Caco-2 (cell line): ENCODE data around the gene OSBPL5. TPM values are rescaled to one million over a fixed set of nuclear protein-coding genes. Genes with fewer than 3 reads are reported as not detected.
A peak's percentile ranks its signal among the peaks of the same experiment; 100 is the strongest.

ENCODE experiments used
- BruUV-seq: library from RNA; stranded (reverse); fragments of 400-500 nt; replicated peaks from 2 replicates; lab custom pipeline; 2021; lab: Mats Ljungman, UMichigan
- CTCF ChIA-PET: fragments of 300-600 bp; sonication (Branson Sonifier 250); formaldehyde crosslinking; loops from one replicate; lab custom pipeline; 2022; ENCODE audit warnings: antibody characterized with exemption; lab: Charles Lee
- POLR2A ChIA-PET: fragments of 300-600 bp; sonication (Branson Sonifier 250); formaldehyde crosslinking; loops from one replicate; lab custom pipeline; 2022; ENCODE audit warnings: antibody characterized with exemption; lab: Charles Lee
- DNase-seq, 2 experiments: peaks; one replicate each; pipeline versions ENCODE4 v3.0.0 to v3.0.0-alpha.2; 2020 to 2022
- H3K27me3 ChIP-seq: replicated peaks from 2 replicates; pipeline ENCODE4 v1.6.0; 2011; ENCODE audit warnings: low read length; ENCODE audit not compliant: control insufficient read depth, insufficient read depth
- H3K36me3 ChIP-seq: 2 replicates; pipeline ENCODE4 v1.5.1; 2011; ENCODE audit warnings: low read length; ENCODE audit not compliant: control insufficient read depth, insufficient read depth
- H3K4me1 ChIP-seq: fragments of 250-450 bp; sonication (Bioruptor Pico); 2 replicates; pipeline ENCODE4 v1.5.1; 2020; ENCODE audit warnings: mild to moderate bottlenecking
- H3K4me3 ChIP-seq: 2 replicates; pipeline ENCODE4 v1.5.1; 2011; ENCODE audit warnings: low read depth, mild to moderate bottlenecking, control low read depth, low read length
- H3K9me3 ChIP-seq: fragments of 250-450 bp; sonication (Bioruptor Pico); 2 replicates; pipeline ENCODE4 v1.5.1; 2020; ENCODE audit warnings: mild to moderate bottlenecking, moderate library complexity
- H3K27ac Mint-ChIP-seq: one replicate; pipeline ENCODE4 v1.8.0; 2022; ENCODE audit warnings: mixed read lengths; ENCODE audit not compliant: unreplicated experiment
- H3K27me3 Mint-ChIP-seq: one replicate; pipeline ENCODE4 v1.8.0; 2022; ENCODE audit warnings: mixed read lengths; ENCODE audit not compliant: insufficient read depth, unreplicated experiment
- H3K36me3 Mint-ChIP-seq: one replicate; pipeline ENCODE4 v1.8.0; 2022; ENCODE audit warnings: mild to moderate bottlenecking, mixed read lengths; ENCODE audit not compliant: insufficient read depth, unreplicated experiment
- H3K4me1 Mint-ChIP-seq: one replicate; pipeline ENCODE4 v1.8.0; 2022; ENCODE audit warnings: low read depth, mixed read lengths; ENCODE audit not compliant: unreplicated experiment
- H3K4me3 Mint-ChIP-seq: one replicate; pipeline ENCODE4 v1.8.0; 2022; ENCODE audit warnings: mild to moderate bottlenecking, moderate library complexity, mixed read lengths; ENCODE audit not compliant: unreplicated experiment
- H3K9me3 Mint-ChIP-seq: one replicate; pipeline ENCODE4 v1.8.0; 2022; ENCODE audit warnings: mixed read lengths; ENCODE audit not compliant: unreplicated experiment
- intact Hi-C: fragments of 100-400 bp; cut with micrococcal nuclease; formaldehyde crosslinking; loops from one replicate; pipeline ENCODE4 v1.10.0; 2022; ENCODE audit not compliant: unreplicated experiment
- total RNA-seq: library from RNA; stranded (reverse); gene quantifications from 2 replicates; pipeline ENCODE4 v1.2.3, GENCODE V29; 2022
- TF ChIP-seq, protein P1 (sequence below), 2 experiments: fragments of 200-600 bp in 1 of 2; IDR thresholded peaks; 1 replicate in 1 of 2; 2 replicates in 1 of 2; pipeline versions ENCODE4 v1.5.1 to v1.8.0; 2011 to 2022; ENCODE audit warnings: antibody characterized with exemption in 1 of 2, control low read depth in 1 of 2, inconsistent platforms in 1 of 2, low read depth in 1 of 2, low read length in 1 of 2, mild to moderate bottlenecking in 1 of 2, moderate library complexity in 1 of 2; ENCODE audit not compliant: insufficient read depth in 1 of 2, severe bottlenecking in 1 of 2, unreplicated experiment in 1 of 2

The OSBPL5 gene
- total RNA-seq, 1 experiment from 2014 or later, result 4.9 TPM

DNA sequence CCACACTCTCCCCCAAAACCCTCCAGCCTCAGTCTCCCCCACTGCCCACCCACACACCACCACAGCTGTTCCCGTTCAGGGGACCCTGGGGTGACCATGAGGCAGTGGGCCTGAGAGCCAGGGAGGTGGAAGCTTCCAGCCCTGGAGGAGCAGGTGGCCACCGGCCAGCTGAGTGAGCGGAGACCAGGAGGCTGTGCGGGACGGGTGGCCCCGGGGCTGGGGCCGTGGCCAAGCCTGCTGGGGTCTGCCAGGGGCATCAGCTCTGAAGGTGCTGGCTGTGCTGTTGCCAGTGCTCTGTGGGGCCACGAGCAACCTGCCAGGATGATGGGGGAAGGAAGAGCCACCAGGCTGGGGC is 26.0 kb downstream of the OSBPL5 start:
- Histone ChIP-seq H3K9me3 (no peaks in the 10 kb centered on the region), H3K4me1 (no peaks in the 10 kb centered on the region), H3K27me3 (no peaks in the 10 kb centered on the region), H3K4me3 (no peak overlapping the region), H3K36me3 (no peaks in the 10 kb centered on the region)
- no peak overlapping the region for H3K4me3 Mint-ChIP-seq
- ChIA-PET POLR2A (no interaction called here), CTCF (interaction anchor here (0.8 kb wide), 1 partner anchor 269 kb away, joined by 4 read pairs; no protein-coding TSS in a partner anchor)
- H3K36me3 Mint-ChIP-seq, result no peaks in the 10 kb centered on the region
- no peaks in the 10 kb centered on the region for H3K27me3 Mint-ChIP-seq
- H3K4me1 Mint-ChIP-seq, result no peaks in the 10 kb centered on the region
- TF ChIP-seq, protein P1, sequence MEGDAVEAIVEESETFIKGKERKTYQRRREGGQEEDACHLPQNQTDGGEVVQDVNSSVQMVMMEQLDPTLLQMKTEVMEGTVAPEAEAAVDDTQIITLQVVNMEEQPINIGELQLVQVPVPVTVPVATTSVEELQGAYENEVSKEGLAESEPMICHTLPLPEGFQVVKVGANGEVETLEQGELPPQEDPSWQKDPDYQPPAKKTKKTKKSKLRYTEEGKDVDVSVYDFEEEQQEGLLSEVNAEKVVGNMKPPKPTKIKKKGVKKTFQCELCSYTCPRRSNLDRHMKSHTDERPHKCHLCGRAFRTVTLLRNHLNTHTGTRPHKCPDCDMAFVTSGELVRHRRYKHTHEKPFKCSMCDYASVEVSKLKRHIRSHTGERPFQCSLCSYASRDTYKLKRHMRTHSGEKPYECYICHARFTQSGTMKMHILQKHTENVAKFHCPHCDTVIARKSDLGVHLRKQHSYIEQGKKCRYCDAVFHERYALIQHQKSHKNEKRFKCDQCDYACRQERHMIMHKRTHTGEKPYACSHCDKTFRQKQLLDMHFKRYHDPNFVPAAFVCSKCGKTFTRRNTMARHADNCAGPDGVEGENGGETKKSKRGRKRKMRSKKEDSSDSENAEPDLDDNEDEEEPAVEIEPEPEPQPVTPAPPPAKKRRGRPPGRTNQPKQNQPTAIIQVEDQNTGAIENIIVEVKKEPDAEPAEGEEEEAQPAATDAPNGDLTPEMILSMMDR (IDR thresholded peaks at IDR 0.05; ENCODE audit: insufficient read depth in 1 of 2, low read depth in 1 of 2, low read length in 1 of 2, severe bottlenecking in 1 of 2, unreplicated experiment in 1 of 2), result no peak
- no peak overlapping the region for H3K27ac Mint-ChIP-seq
- BruUV-seq, result no TSS peak
- DNase-seq, result no peak
- intact Hi-C loops, result no loop called here
- H3K9me3 Mint-ChIP-seq, result no peaks in the 10 kb centered on the region

DNA sequence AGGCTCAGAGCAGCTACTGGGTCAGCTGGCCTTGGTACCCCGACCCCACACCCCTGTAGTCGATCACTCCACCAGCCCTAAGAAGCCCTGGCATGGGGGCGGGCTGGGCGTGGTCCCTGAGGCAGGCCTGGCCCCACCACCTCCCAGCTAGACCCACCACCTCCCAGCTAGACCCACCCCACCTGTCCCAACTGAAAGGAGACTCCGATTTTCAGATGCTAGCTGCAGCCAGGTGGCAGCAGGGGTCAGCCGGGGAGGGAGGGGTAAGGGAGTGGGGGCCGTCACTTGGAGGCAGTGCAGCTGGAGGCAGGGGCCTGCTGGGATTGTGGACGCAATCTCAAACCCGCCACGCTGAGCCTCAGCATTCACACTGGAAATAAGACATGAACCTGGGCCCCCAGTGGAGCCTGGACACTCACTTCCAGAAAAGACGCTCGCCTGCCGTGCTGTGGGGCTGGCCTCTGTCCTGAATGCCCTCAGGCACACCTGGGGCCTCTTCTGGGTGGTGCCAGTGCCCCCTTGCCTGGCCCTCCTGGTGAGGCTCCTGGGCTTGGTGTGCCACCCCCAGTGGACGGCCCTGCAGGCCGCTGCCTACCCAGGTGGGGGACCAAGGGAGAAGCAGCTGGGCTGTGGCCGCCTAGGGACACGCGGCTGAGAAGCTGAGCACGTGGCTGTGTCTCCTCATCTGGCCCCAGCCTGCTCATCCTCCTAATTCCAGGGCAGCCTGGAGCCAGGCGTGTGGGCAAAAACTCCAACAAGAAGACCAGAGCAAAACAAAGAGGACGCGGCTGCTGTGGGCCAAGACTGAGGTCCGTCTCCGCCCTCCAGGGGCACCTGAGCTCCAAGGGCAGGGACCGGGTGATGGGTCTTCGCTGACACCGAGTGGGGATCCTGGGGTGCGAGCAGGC is 26.7 kb downstream of the OSBPL5 start:
- DNase-seq, result no peak
- Histone ChIP-seq H3K4me3 (no peak overlapping the region), H3K4me1 (no peaks in the 10 kb centered on the region), H3K36me3 (no peaks in the 10 kb centered on the region), H3K9me3 (no peaks in the 10 kb centered on the region), H3K27me3 (no peaks in the 10 kb centered on the region)
- Mint-ChIP-seq H3K4me3 (no peak overlapping the region), H3K4me1 (no peaks in the 10 kb centered on the region), H3K27ac (no peak overlapping the region), H3K9me3 (no peaks in the 10 kb centered on the region), H3K27me3 (no peaks in the 10 kb centered on the region), H3K36me3 (no peaks in the 10 kb centered on the region)
- ChIA-PET CTCF (interaction anchor here (0.8 to 1.2 kb wide), 2 partner anchors 57 to 270 kb away, joined by 3 to 4 read pairs; no protein-coding TSS in a partner anchor), POLR2A (no interaction called here)
- TF ChIP-seq, protein P1 (IDR thresholded peaks at IDR 0.05; ENCODE audit: insufficient read depth in 1 of 2, low read depth in 1 of 2, low read length in 1 of 2, severe bottlenecking in 1 of 2, unreplicated experiment in 1 of 2), result peak in 1 of 2 experiments; percentile 46
- BruUV-seq, result no TSS peak
- intact Hi-C loops, result loop anchor here (1.0 kb wide), 1 partner anchor 79 kb away; no protein-coding TSS in a partner anchor

DNA sequence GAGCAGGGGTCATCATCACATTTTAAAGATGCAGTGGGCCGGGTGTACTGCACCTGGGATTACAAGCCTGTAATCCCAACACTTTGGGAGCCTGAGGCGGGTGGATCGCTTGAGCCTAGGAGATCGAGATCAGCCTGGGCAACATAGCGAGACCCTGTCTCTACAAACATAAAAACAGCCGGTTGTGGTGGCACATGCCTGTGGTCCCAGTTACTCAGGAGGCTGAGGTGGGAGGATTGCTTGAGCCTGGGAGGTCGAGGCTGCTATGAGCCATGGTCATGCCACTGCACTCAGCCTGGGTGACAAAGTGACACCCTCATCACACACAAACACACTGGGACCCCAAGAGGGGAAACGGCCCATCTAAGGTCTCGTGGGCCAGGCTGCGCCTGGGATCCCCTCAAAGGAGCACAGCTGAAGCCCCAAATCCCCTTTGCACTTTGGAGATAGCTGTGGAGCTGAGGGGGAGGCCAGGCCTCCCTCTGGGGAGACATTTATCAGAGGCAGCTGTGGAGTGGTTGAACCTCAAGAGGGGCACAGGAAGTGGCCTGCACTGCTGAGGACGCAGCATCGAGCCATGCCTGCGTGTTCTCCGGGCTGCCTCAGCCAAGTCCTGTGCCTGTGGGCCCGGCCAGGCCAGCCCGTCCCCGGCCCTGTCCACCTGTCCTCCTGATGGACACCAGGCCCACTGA is 27.5 kb downstream of the OSBPL5 start:
- POLR2A ChIA-PET, result no interaction called here
- CTCF ChIA-PET, result interaction anchor here (1.2 kb wide), 1 partner anchor 58 kb away, joined by 3 read pairs; no protein-coding TSS in a partner anchor
- no TSS peak for BruUV-seq

More for the DNA sequence above, 27.5 kb downstream of the OSBPL5 start:
- Histone ChIP-seq H3K36me3 (no peaks in the 10 kb centered on the region), H3K27me3 (no peaks in the 10 kb centered on the region), H3K4me3 (no peak overlapping the region), H3K9me3 (no peaks in the 10 kb centered on the region), H3K4me1 (no peaks in the 10 kb centered on the region)
- Mint-ChIP-seq H3K27ac (no peak overlapping the region), H3K9me3 (no peaks in the 10 kb centered on the region), H3K27me3 (no peaks in the 10 kb centered on the region), H3K36me3 (no peaks in the 10 kb centered on the region), H3K4me3 (no peak overlapping the region), H3K4me1 (no peaks in the 10 kb centered on the region)
- TF ChIP-seq, protein P1 (IDR thresholded peaks at IDR 0.05; ENCODE audit: insufficient read depth in 1 of 2, low read depth in 1 of 2, low read length in 1 of 2, severe bottlenecking in 1 of 2, unreplicated experiment in 1 of 2), result no peak
- DNase-seq, result no peak
- intact Hi-C loops, result loop anchor here (1.0 kb wide), 1 partner anchor 80 kb away; no protein-coding TSS in a partner anchor
